GM18511 (cell line): ENCODE measurements around the gene ADAMTS17.
"Not testable (repeated sequence)": the region's sequence is repeated elsewhere in the genome, so short reads cannot be mapped to it uniquely, and the experiment has no call there.

Source experiments
- ATAC-seq: cut with Tn5 transposase; IDR thresholded peaks from one replicate; pipeline ENCODE4 v1.9.1; 2021; ENCODE audit warnings: mild to moderate bottlenecking, moderate library complexity; ENCODE audit not compliant: unreplicated experiment

ADAMTS17 gene

DNA sequence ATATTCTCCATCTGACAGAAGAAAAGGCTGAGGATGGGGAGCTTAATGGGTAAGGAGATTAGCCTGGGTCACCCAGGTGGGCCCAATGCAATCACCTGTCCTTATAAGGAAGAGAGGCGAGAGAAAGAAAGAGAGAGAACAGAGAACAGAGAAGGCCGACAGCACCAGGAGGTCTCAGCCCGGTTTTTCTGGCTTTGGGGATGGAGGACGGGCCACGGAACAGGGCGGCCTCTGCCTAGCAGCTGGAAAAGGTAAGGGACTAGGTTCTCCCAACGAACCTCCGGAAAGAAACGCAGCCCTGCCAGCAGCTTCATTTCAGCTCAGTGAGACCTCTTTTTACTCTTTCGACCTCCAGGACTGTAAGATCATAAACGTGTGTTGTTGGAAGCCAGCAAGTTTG lies 412.5 kb downstream of the ADAMTS17 start:
- ATAC-seq = no peak

GRCh38 chr15:99928429-99928981 lies 413.3 kb downstream of the ADAMTS17 start:
- peak; percentile 94 for ATAC-seq

DNA sequence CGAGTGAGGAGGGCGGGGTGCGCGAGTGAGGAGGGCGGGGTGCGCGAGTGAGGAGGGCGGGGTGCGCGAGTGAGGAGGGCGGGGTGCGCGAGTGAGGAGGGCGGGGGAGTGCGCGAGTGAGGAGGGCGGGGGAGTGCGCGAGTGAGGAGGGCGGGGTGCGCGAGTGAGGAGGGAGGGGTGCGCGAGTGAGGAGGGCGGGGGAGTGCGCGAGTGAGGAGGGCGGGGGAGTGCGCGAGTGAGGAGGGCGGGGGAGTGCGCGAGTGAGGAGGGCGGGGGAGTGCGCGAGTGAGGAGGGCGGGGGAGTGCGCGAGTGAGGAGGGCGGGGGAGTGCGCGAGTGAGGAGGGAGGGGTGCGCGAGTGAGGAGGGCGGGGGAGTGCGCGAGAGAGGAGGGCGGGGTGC lies 415.2 kb downstream of the ADAMTS17 start:
- not testable (repeated sequence) for ATAC-seq

DNA sequence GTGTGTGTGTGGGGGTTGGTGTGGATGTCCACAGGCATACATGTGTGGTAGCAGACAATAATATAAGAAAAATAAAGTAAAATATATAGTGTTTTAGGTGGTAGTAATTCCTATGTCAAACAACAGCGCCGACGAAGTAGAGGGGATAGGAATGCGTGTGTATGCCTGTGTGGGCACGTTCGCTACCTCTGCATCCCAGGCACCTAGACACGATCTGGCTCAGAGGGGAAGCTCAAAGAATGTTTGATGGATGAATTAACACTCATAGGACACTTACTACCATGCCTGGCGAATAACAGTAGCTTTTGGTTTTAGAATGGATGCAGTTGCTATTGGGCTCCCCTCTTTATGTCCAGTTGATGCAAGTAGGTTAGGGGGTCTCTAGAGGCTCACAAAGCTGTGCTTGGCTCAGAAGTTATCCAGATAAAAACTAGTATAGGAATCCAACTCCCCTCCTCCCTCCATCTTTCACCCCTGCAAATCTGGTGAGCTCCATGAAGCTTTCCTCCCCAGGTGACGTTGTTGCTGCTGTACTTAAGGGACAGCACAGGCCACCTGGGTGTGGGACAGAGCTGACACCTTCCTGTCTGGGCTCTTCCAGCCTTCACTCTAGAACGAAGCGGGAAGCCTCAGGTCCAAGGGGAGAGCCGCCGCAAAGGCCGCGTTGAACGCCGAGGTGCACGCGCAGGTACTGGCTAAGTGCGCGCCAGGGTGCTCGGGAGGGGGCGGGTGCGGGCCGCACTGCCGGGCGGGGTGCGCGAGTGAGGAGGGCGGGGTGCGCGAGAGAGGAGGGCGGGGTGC lies 415.9 kb downstream of the ADAMTS17 start:
- peak; percentile 39 for ATAC-seq

DNA sequence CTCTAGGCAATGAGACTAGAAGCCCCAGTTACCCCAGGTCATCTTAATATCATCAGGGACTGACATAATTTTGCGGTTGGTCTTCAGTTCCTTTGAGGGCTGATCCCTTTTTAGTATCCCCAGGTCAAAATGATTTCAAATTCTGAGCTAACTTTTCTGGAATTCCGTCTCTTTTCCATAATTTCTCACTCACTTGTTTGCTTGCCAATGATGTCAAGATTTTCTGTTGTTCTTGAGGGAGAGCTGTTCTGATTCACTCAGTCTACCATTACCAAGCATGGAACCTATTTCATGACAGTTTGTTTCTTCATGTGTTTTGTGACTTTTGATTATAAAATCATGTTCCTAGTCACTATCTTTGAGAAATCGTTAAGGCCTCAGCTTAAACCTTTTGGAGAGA lies 418.1 kb downstream of the ADAMTS17 start:
- no peak for ATAC-seq
